HG02588 (cell line): Measurements from ENCODE around the gene IFNA16.
A peak's percentile ranks its signal among the peaks of the same experiment; 100 is the strongest.
"Not testable (repeated sequence)": the region's sequence is repeated elsewhere in the genome, so short reads cannot be mapped to it uniquely, and the experiment has no call there.

ENCODE experiments used
- ATAC-seq: cut with Tn5 transposase; IDR thresholded peaks from one replicate; pipeline ENCODE4 v1.9.1; 2021; ENCODE audit warnings: mild to moderate bottlenecking, moderate library complexity; ENCODE audit not compliant: unreplicated experiment

IFNA16 gene

GRCh38 chr9:21217211-21217610 lies at the start of gene IFNA16:
TSS of gene IFNA16 (minus strand) at chr9:21217311. CDS start at chr9:21217305, 6 bp downstream.
- not testable (repeated sequence) for ATAC-seq

DNA sequence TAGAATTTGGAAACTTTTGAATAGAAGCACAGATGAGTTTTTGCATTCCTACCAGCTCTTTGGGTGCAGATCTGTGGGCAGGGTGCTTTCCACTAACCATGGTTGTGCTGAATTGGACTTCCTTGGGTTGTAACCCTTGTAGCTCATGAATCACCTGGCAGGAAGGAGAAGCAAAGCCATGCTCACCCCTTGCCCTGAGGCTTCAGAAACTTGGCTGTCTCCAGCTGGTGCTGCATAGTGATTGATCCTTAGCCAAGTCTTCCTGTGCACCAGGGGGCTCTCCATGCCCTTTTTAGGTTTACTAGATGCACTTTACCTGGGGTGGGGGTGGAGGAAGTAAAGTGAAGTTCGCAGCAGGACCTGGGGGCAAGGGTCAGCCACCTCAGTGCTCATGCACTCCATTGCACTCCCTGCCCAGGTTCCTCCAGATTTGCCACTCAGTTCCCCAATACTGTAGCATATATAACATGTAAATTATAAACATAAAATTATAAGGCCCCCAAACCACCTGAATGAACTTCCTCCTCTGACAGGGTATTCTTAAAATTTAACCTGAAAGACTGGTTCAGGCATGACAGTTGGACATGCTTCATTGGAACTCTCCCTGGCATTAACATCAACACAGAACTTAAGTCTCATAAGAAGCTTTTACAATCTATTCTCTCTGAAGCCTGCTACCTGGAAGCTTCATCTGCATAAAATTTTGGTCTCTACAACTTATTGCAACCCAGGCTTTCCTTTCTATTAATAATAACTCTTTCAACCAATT lies 48.5 kb upstream of the IFNA16 start:
- ATAC-seq, result no peak

DNA sequence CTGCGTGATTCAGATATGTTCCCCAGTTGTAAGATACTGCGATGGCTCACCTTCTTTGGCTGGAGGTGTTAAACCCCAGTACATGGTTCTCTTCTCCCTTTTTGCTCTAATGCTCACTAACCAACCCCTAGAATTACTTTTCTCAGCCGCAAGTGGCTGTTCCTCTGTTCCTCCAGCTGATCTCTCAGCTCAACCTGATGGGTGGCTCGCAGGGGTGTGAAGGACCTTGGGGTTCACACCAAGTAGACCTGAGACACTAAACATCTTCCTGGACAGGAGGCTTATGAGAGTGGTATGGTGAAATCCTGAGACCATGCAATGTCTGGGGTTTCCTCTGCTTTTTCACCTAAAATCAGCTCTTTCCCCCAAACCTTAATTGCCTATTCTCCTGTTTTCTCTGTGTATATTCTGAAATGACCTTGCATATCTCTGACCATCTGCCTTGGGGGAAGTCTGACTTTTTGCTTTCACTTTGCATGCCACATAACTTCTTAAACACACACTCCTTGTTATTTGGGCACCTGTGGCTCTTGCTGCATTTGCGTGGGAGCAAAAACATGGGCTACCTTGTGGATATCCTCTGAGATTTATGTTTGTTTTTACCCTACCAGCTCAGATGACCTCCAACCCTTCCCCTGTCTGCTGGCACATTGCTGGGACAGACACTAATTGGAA lies 38.6 kb upstream of the IFNA16 start:
- ATAC-seq, result no peak

GRCh38 chr9:21252721-21253547 lies 35.8 kb upstream of the IFNA16 start:
- ATAC-seq, result peak; percentile 74

DNA sequence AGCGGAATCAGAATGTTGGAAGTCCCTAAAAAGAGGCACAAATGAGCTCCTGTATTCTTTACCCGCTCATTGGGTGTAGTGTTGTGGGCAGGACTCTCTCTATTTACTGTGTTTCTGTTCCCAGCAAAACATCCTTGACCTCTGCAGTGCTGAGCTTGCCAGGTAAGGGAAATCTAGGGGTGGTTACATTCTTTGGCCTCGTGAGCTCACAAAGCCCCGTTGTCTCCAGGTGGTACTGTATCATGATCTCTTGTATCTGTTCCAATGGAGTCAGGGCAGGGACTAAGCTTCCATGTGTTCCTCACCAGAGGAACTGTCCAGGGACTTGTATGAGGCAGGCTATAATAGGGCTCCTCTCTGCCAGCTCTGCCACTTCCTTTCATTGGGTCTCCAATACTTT lies 34.5 kb upstream of the IFNA16 start:
- ATAC-seq, result no peak

DNA sequence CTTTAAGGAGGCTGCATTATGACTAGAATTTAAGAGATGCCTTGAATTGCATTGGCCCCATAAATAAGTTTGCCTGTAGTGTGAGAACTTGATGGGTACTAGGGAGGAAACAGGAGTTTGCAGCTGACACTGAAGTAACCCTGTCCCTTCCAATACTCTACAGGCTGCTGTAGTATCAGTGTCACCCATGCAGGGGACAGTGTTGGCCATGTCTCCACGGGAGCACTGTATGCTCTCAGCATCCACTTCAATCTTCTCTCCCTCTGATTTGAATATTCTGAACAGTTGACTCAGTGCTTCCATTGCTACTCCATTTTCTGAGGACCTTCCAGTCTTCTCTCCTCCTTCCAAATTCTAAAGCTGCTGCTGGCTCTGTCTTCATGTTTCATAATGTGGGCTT lies 34.1 kb upstream of the IFNA16 start:
- no peak for ATAC-seq

GRCh38 chr9:21244836-21245235 lies 27.7 kb upstream of the IFNA16 start:
- ATAC-seq, result no peak

- ATAC-seq, result no peak
Observed at GRCh38 chr9:21239911-21240310, 22.8 kb upstream of the IFNA16 start, which contains the start of gene IFNA14. TSS of gene IFNA14 (minus strand) at chr9:21240005. CDS start at chr9:21239935, 70 bp downstream.

GRCh38 chr9:21236360-21236714 lies 19.2 kb upstream of the IFNA16 start:
- ATAC-seq, result not testable (repeated sequence)

GRCh38 chr9:21235468-21236359 lies 18.6 kb upstream of the IFNA16 start:
- not testable (repeated sequence) for ATAC-seq

GRCh38 chr9:21234153-21234687 lies 17.1 kb upstream of the IFNA16 start:
- no peak for ATAC-seq

GRCh38 chr9:21233258-21233657 lies 16.1 kb upstream of the IFNA16 start:
- no peak for ATAC-seq

- no peak for ATAC-seq
Observed at GRCh38 chr9:21228122-21228521, 11.0 kb upstream of the IFNA16 start, which contains the start of gene IFNA17. TSS of gene IFNA17 (minus strand) at chr9:21228222. CDS start at chr9:21228173, 49 bp downstream.

- ATAC-seq, result peak; percentile 68
Observed at GRCh38 chr9:21213411-21214326, 3.4 kb downstream of the IFNA16 start.

GRCh38 chr9:21212160-21212559 lies 5.0 kb downstream of the IFNA16 start:
- ATAC-seq, result not testable (repeated sequence)

DNA sequence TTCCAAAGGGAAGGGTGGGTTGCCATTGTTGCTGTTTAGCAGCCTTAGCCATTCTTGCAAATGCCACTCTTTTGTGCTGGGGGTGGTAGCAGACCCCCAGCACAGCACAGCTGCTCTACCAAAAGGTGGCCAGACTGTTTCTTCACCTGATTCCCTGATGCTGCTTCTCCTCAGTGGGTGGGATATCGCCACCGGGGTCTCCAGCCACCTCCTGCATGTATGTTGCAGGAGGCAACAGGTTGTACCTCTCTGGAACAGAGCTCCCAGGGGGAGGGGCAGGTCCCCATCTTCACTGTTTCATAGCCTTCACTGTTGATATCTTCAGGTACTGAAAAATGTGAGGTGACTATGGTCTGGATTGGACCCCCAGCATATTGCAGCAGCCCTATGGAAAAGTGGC lies 6.3 kb downstream of the IFNA16 start:
- not testable (repeated sequence) for ATAC-seq

DNA sequence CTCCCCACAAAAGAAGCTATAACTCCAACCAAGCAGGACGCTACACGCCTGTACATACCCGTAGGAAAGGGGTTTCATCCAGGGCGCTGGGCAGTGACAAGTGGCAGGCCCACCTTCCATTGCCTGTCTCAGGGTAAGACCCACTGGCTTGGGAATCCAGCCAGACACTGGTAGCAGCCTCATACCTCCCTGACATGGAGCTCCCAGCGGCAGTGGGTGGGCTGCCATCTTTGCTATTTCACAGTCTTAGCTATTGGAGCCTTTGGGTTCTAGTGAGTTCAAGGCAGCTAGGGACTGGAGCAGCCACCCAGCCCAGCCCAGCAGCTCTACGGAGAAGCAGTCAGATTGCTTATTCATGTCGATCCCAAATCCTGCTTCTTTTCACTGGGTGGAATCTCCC lies 6.8 kb downstream of the IFNA16 start:
- ATAC-seq, result no peak

GRCh38 chr9:21207043-21207442 lies 10.1 kb downstream of the IFNA16 start, which contains the start of gene IFNA10:
TSS of gene IFNA10 (minus strand) at chr9:21207143. CDS start at chr9:21207097, 46 bp downstream.
- not testable (repeated sequence) for ATAC-seq

DNA sequence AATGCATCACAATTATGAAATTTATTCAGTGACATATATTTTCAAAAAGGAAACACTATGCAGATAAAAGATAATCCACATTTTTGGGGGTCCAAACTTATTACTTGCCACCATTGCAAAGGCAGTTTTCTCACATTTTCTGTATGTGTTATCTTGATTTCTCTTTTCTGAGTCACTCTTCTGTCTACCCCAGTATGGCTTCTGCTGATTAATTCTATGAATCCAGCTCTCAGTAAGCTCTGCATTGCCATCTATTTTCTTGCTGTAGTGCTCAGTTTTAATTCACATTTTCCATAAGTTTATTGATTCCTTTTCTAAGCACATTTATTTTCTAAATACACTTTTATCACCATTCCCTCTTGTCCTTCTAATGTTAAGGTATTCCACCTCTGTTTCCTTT lies 11.9 kb downstream of the IFNA16 start:
- ATAC-seq, result no peak
